Transverse colon (tissue), 3 donors: Measurements from ENCODE around the gene GPATCH3.

Experiments
- CTCF ChIP-seq, 5 experiments: fragments of 200-600 bp in 3 of 5; fragments of 450-650 bp in 2 of 5; sonication (generic) in 3 of 5; IDR thresholded peaks; 1 replicate in 2 of 5; 2 replicates in 3 of 5; pipeline ENCODE4 v1.5.1; 2016 to 2017; ENCODE audit warnings: antibody characterized with exemption in 5 of 5, inconsistent platforms in 3 of 5, mild to moderate bottlenecking in 2 of 5, moderate library complexity in 1 of 5
- POLR2A ChIP-seq: fragments of 450-650 bp; IDR thresholded peaks from one replicate; pipeline ENCODE4 v1.6.1; 2016; ENCODE audit warnings: antibody characterized with exemption, mild to moderate bottlenecking, moderate library complexity

- TF ChIP-seq CTCF (IDR thresholded peaks at IDR 0.05) (no peak), POLR2A (no peak)
These were observed 20.9 kb upstream of the GPATCH3 start for GRCh38 chr1:26921126-26921539.
